ENCODE measurements around the gene SHROOM1.
A peak's percentile ranks its signal among the peaks of the same experiment; 100 is the strongest.

The SHROOM1 gene, protein sequence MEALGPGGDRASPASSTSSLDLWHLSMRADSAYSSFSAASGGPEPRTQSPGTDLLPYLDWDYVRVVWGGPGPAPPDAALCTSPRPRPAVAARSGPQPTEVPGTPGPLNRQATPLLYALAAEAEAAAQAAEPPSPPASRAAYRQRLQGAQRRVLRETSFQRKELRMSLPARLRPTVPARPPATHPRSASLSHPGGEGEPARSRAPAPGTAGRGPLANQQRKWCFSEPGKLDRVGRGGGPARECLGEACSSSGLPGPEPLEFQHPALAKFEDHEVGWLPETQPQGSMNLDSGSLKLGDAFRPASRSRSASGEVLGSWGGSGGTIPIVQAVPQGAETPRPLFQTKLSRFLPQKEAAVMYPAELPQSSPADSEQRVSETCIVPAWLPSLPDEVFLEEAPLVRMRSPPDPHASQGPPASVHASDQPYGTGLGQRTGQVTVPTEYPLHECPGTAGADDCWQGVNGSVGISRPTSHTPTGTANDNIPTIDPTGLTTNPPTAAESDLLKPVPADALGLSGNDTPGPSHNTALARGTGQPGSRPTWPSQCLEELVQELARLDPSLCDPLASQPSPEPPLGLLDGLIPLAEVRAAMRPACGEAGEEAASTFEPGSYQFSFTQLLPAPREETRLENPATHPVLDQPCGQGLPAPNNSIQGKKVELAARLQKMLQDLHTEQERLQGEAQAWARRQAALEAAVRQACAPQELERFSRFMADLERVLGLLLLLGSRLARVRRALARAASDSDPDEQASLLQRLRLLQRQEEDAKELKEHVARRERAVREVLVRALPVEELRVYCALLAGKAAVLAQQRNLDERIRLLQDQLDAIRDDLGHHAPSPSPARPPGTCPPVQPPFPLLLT

DNA sequence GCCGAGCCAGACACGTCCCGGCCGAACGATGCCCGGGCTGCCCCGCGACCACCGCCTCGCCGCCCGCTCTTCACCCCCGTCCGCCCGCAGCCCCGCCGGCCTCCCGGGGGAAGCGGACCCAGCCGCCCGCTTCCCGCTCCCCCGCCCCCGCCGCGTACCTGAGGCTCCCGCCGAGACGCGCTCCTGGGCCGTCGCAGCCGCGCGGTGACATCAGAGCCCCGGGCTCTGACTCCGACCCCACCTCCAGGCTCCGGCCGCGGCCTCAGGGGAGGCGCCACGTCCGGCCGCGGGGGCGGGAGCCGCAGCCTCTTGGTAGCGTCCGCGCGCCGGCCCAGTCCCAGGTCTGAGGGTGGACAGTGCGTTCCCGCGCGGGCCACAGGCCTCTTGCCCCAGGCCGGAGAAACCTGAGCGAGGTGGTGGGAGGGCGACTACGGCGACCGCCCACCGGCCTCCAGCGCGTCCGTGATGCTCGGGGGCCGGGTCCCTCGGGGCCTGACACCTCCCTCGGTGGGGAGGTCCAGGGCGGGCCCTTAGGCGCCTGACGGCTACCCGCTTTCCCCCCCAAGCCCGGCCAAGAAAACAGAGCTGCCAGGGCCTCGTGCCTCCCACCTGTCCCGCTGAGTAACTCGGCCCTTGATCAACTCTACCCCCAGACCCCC is at the start of gene SHROOM1:
Gene SHROOM1, minus strand, starts transcription at position 212 of the 659 bp plus-strand sequence. CDS start 4,507 bp downstream, outside the sequence.
- peak within 1 kb of the TSS; percentile 59 for H3K4me3 ChIP-seq (ENCODE audit: low read depth, low read length)
- TF ChIP-seq, protein P1, sequence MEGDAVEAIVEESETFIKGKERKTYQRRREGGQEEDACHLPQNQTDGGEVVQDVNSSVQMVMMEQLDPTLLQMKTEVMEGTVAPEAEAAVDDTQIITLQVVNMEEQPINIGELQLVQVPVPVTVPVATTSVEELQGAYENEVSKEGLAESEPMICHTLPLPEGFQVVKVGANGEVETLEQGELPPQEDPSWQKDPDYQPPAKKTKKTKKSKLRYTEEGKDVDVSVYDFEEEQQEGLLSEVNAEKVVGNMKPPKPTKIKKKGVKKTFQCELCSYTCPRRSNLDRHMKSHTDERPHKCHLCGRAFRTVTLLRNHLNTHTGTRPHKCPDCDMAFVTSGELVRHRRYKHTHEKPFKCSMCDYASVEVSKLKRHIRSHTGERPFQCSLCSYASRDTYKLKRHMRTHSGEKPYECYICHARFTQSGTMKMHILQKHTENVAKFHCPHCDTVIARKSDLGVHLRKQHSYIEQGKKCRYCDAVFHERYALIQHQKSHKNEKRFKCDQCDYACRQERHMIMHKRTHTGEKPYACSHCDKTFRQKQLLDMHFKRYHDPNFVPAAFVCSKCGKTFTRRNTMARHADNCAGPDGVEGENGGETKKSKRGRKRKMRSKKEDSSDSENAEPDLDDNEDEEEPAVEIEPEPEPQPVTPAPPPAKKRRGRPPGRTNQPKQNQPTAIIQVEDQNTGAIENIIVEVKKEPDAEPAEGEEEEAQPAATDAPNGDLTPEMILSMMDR (IDR thresholded peaks at IDR 0.05; ENCODE audit: low read depth, low read length) = no peak

DNA sequence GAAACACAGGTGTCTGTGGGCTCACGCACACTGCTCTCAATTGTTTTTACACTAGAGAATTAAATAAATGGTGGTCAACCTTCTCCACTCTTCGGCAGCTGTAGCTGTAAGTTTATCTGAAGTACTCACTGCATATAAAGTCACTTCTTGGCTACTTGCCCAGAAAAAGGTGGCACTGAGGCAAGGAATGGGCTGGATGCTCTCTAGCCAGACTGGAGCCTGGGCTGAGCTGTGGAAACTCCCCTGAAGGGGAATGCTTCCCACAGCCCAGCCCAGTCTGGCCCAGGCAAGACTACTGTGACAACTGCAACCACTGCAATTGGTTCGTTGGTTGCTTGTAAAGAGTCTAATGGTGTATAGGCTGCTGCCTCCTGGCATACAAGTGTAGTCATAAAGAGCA is 47.5 kb upstream of the SHROOM1 start:
- TF ChIP-seq, protein P1 (IDR thresholded peaks at IDR 0.05; ENCODE audit: low read depth, low read length) = no peak
- H3K4me3 ChIP-seq (ENCODE audit: low read depth, low read length) = no peak overlapping the region

DNA sequence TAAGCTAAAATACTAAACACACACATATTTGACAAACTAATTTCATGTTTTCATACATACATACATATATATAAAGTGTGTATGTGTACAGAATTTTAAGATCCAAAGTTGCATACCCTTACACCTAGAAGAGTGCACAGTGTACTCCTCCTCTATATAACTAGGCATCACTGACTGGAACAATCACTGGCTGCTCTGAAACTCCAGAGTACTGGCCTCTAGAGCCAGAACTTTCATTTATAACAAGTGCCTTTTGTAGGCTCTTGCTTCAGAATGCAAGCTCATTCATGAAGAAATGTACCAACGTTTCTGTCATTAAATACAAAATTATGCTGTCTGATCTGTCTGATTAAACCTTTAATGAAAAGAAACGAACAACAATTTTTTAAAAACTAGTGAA is 47.0 kb upstream of the SHROOM1 start:
- TF ChIP-seq, protein P1 (IDR thresholded peaks at IDR 0.05; ENCODE audit: low read depth, low read length) = no peak
- no peak overlapping the region for H3K4me3 ChIP-seq (ENCODE audit: low read depth, low read length)

DNA sequence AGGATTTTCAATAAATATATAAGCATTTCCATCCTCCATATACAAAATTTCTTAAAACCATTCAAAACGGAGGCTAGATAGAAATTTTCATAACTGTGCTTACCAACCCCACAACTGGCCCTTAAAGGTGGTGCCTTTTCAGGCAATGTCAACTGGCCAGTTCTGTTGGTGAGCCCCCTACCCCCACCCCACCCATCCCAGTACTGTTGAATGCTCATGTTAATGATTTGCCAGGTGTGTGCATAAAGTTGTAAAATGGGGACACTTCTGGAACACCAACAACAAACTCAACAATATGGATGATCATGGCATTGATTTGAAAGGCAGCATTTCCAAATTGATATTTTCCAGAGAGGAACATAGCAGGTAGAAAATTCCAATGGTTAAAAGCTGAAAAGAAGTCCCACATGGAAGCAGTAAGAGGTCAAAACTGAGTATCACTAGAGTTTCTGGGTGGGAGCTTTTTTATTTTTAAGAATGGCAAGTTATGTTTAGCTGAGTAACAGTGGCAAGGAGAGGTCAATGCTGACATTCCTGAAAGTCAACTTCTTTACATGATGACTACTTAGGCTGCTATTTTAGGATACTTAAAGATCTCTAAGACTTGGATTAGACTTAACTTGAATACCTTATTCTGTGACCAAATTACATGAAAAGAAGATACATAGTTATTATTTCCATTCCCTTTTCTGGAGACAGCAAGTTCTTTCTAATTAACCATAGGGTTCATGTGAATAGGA is 45.7 kb upstream of the SHROOM1 start:
- H3K4me3 ChIP-seq (ENCODE audit: low read depth, low read length) = no peak overlapping the region
- TF ChIP-seq, protein P1 (IDR thresholded peaks at IDR 0.05; ENCODE audit: low read depth, low read length) = no peak

DNA sequence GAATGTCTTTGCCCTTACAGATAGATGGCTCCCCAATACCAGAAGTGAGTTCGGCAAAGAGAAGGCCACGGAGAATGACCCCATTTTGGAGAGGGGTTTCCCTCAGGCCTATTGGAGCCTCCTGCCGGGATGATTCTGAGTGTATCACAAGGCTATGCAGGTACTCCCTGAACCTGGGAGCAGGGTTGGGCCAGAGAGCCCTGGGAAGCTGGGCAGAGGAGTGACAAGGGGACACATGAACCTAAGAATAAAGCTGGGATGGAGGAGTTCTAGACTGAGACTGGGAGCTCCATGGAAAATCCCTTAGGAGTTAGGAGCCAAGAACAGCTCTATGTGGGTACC is 43.5 kb upstream of the SHROOM1 start:
- H3K4me3 ChIP-seq (ENCODE audit: low read depth, low read length) = no peak overlapping the region
- TF ChIP-seq, protein P1 (IDR thresholded peaks at IDR 0.05; ENCODE audit: low read depth, low read length) = no peak

DNA sequence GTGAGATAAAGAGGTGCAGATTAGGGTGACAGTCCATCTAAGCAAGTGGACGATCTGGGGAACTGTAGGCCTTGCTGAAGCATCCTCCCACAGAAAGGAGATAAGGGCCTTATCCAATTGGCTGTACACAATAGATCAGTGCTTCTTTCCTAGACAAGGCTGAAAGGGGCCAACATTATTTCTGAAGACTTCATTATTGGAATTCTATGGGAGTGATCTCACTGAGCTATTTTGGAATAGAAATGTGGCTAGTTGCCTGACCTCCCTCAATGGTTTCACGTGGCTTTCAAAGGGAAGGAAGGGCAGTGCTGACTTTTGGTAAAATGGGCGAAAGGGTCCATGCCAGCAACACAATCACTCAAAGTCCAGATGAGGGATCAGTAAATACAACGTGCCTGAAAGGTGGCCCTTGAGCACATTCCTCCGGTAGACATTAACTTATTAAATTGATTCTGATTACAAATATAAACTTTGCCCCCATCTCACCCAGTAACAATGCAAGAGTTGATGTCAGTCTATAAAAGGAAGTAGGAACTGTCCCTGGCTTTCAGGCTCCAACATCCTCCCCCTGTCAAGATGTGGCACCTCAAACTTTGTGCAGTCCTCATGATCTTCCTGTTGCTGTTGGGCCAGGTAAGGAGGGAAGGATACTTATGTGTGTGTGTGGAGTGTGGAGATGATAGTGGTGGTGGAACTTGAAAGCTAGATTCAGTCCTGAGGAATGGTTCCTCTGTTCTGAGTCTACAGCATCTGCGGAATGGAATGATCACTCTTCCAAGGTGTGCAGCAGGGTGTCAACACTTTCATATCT is 42.9 kb upstream of the SHROOM1 start, which contains the start of gene LEAP2:
Gene LEAP2, plus strand, starts transcription at position 550 of the 811 bp plus-strand sequence. Its CDS starts 27 bp downstream, at position 577.
- H3K4me3 ChIP-seq (ENCODE audit: low read depth, low read length) = no peak within 1 kb of the TSS
- TF ChIP-seq, protein P1 (IDR thresholded peaks at IDR 0.05; ENCODE audit: low read depth, low read length) = no peak

All from WI38 (cell line).